Lower leg skin (tissue), 4 donors: ENCODE results near the gene TTBK1. TPM values are rescaled to one million over a fixed set of nuclear protein-coding genes. Genes with fewer than 3 reads are reported as not detected.

Experiments
- DNase-seq, 2 donors: peaks; one replicate each; pipeline ENCODE4 v3.0.0-alpha.2; 2019; ENCODE audit warnings: low spot score in 2 of 2
- H3K4me3 ChIP-seq: fragments of 200-600 bp; sonication (generic); 2 replicates; pipeline ENCODE4 v1.5.1; 2017; ENCODE audit warnings: mild to moderate bottlenecking, low read depth; ENCODE audit not compliant: poor library complexity, severe bottlenecking
- POLR2A ChIP-seq, 2 donors: fragments of 450-650 bp; IDR thresholded peaks; one replicate each; pipeline ENCODE4 v1.6.1; 2016 to 2017; ENCODE audit warnings: antibody characterized with exemption in 2 of 2, mild to moderate bottlenecking in 1 of 2, moderate library complexity in 1 of 2
- WGBS, 2 donors: methylation state at CpG; one replicate each; pipeline ENCODE4 v1.1.5; 2018; 5-methylcytosine and 5-hydroxymethylcytosine counted together
- intact Hi-C: fragments of 100-400 bp; cut with DNase I; formaldehyde crosslinking; loops from one replicate; pipeline ENCODE4 v1.15.0; 2023; ENCODE audit warnings: low total_unique reads
- total RNA-seq, 4 donors: library from RNA; depleted of rRNA; stranded (reverse); fragments of >200 nt; gene quantifications; one replicate each; pipeline ENCODE4 v1.1.0, GENCODE V29; 2016
- TF ChIP-seq, protein P1 (sequence below), 3 donors: fragments of 450-650 bp; IDR thresholded peaks; one replicate each; pipeline ENCODE4 v1.5.1; 2016; ENCODE audit warnings: antibody characterized with exemption in 3 of 3, mild to moderate bottlenecking in 3 of 3, moderate library complexity in 2 of 3

TTBK1 gene
- total RNA-seq, 4 donors from 2014 or later, result 0.08 TPM; not detected in 3

- DNase-seq, result no peak
- H3K4me3 ChIP-seq, result no peak overlapping the region
- TF ChIP-seq, protein P1, sequence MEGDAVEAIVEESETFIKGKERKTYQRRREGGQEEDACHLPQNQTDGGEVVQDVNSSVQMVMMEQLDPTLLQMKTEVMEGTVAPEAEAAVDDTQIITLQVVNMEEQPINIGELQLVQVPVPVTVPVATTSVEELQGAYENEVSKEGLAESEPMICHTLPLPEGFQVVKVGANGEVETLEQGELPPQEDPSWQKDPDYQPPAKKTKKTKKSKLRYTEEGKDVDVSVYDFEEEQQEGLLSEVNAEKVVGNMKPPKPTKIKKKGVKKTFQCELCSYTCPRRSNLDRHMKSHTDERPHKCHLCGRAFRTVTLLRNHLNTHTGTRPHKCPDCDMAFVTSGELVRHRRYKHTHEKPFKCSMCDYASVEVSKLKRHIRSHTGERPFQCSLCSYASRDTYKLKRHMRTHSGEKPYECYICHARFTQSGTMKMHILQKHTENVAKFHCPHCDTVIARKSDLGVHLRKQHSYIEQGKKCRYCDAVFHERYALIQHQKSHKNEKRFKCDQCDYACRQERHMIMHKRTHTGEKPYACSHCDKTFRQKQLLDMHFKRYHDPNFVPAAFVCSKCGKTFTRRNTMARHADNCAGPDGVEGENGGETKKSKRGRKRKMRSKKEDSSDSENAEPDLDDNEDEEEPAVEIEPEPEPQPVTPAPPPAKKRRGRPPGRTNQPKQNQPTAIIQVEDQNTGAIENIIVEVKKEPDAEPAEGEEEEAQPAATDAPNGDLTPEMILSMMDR (IDR thresholded peaks at IDR 0.05), result peak in 1 of 3 donors; percentile 95
- TF ChIP-seq POLR2A (IDR thresholded peaks at IDR 0.05), result no peak
- WGBS, 2 donors, result 84 to 91% methylated on average over 7 of the region's 7 CpGs
- intact Hi-C loops, result loop anchor here (10.0 kb wide), 1 partner anchor 127 kb away; no protein-coding TSS in a partner anchor
Observed at GRCh38 chr6:43267619-43268354, 24.5 kb downstream of the TTBK1 start.

GRCh38 chr6:43268355-43268700 lies 25.0 kb downstream of the TTBK1 start:
- intact Hi-C loops, result loop anchor here (10.0 kb wide), 1 partner anchor 126 kb away; no protein-coding TSS in a partner anchor
- no peak for DNase-seq
- TF ChIP-seq POLR2A (IDR thresholded peaks at IDR 0.05), result no peak
- TF ChIP-seq, protein P1 (IDR thresholded peaks at IDR 0.05), result no peak
- WGBS, 2 donors, result 53 to 68% methylated on average over 3 of the region's 3 CpGs
- H3K4me3 ChIP-seq, result no peak overlapping the region

DNA sequence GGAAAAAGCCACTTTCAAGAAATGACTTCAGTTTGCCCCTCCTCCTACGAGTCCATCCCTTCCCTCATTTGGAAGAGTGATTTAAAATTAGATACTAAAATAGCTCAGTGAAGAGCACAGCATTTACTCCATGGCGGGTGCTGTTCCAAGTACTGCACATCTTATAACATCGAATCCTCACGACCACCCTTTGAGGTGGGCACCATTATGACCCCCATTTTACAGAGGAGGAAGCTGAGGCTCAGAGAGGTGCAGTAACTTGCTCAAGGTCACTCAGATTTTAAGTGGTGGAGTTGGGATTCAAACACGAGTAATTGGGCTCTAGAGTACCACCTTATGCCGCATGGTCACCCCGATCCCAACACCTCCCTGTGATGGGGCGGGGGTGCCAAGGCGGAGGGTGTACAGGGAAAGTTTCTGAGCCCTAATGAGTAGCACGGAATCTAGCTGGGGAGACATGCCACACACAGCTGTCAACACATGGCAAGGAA lies 25.5 kb downstream of the TTBK1 start:
- no peak for DNase-seq
- intact Hi-C loops, result loop anchor here (10.0 kb wide), 1 partner anchor 126 kb away; no protein-coding TSS in a partner anchor
- WGBS, 2 donors, result 69 to 76% methylated on average over 10 of the region's 10 CpGs
- H3K4me3 ChIP-seq, result no peak overlapping the region
- TF ChIP-seq POLR2A (IDR thresholded peaks at IDR 0.05), result no peak
- TF ChIP-seq, protein P1 (IDR thresholded peaks at IDR 0.05), result no peak

DNA sequence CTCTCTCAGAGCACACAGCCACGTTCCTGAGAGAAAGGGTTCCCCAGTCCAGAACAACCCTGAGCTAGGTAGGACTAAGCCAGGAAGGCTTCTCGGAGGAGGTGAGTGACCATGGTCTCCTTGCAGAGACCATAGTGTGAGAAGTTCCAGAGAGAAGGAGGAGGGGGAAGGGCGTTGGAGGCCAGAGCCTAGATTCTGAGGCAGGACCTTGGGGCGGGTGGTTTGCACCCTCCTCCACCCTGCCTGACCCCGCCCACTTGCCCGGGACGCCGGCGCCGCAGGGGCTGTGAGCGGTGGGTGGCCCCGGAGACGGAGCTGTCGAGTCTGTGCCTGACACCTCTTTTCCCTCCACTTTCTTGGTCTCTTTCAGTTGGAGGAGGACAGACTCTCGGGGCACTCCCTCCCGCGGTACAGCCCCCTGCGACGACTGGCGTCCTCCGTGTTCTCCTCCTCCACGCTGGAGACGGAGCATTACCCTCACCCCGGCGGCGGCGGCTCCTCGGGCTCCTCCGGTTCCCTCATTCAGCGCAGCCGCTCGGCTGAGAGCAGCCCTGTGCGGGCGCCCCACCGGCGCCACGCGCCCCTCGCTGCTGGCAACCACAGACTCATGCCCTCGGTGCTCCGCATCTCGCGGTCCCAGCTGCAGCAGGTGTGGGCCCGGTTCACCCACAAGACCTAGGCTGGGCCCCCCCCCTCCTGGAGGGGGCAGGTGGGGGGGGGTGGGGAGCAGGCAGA lies 26.2 kb downstream of the TTBK1 start:
- 8 to 9% methylated on average over 36 to 44 of the region's 44 CpGs for WGBS, 2 donors
- no peak for TF ChIP-seq POLR2A (IDR thresholded peaks at IDR 0.05)
- TF ChIP-seq, protein P1 (IDR thresholded peaks at IDR 0.05), result no peak
- DNase-seq, result no peak
- no peak overlapping the region for H3K4me3 ChIP-seq
- intact Hi-C loops, result loop anchor here (10.0 kb wide), 1 partner anchor 125 kb away; no protein-coding TSS in a partner anchor

GRCh38 chr6:43271103-43271815 lies 28.0 kb downstream of the TTBK1 start:
- TF ChIP-seq, protein P1 (IDR thresholded peaks at IDR 0.05), result no peak
- TF ChIP-seq POLR2A (IDR thresholded peaks at IDR 0.05), result no peak
- intact Hi-C loops, result no loop called here
- no peak overlapping the region for H3K4me3 ChIP-seq
- WGBS, 2 donors, result 86 to 90% methylated on average over 8 of the region's 8 CpGs
- no peak for DNase-seq
